GM10847 (cell line): ENCODE measurements around the gene C3orf85.

Experiments used
- POLR2A ChIP-seq: IDR thresholded peaks from 2 replicates; pipeline ENCODE4 v1.6.1; 2011; ENCODE audit not compliant: insufficient read length; ENCODE audit errors: extremely low read depth

C3orf85 gene

GRCh38 chr3:109136523-109136922 is at the start of gene C3orf85:
TSS of gene C3orf85 (plus strand) at chr3:109136719. CDS start at chr3:109136848, 129 bp downstream.
- no peak for TF ChIP-seq POLR2A

GRCh38 chr3:109089265-109089664 is 47.3 kb upstream of the C3orf85 start:
- TF ChIP-seq POLR2A = no peak

DNA sequence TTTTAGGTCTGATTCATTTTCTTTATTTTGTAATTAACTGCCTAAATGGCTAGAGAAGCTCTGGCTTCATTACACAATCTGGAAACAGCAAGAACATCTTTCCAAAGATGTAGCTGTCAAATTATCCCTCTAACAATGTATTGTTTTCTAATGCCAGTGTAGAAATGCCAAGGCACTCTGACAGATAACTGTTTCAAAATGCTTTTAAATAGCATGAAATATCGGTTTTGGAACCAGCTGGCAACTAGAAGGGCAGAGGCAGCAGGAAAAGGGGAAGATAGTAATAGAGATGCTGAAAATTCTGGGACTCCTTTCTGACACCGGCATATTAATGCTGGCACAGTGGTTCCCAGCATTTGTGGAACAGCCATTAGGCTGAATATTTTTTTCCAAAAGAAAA is 44.7 kb upstream of the C3orf85 start:
- no peak for TF ChIP-seq POLR2A

DNA sequence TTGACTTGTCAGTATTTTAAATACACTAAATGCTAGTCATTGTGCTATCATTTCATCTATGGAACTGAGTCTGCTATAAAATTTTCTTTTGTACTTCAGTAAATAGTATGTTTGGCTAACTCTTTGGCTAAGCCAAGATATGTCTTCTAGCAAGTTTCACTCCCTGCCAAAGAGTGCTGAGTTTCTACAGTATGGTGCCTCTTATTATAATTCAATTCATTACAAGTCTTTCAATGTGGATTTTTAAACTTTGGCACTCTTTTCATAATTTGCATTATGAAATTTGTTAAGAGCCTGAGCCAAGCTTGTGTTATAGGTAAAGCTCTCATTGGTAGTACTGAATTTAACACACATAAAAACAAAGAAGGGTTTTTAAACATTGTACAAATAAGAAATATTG is 43.0 kb upstream of the C3orf85 start:
- no peak for TF ChIP-seq POLR2A

- TF ChIP-seq POLR2A = no peak
These were observed 41.4 kb upstream of the C3orf85 start for GRCh38 chr3:109095166-109095565.

GRCh38 chr3:109098079-109098644 is 38.4 kb upstream of the C3orf85 start:
- no peak for TF ChIP-seq POLR2A

DNA sequence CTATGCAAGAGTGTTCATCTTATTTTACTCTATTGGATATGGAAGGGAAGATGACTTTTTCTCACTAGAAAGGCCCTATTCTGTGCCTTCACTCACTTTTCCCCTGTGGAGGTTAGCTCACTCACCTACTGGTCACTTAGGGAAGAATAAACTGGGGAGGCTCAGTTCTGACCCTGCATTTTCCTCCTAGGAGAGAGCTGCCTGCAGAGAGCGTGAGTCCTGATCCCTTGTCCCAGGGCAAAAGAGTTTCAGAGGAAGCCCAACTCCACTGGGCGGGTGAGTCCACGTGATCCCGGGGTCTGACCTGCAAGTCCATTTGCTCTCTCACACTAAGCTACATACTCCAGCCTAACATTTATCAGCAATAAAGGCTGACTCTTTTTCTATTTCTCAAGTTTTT is 26.9 kb upstream of the C3orf85 start:
- no peak for TF ChIP-seq POLR2A

- TF ChIP-seq POLR2A = no peak
These were observed 23.4 kb upstream of the C3orf85 start for GRCh38 chr3:109112946-109113760.

- TF ChIP-seq POLR2A = no peak
These were observed 21.8 kb upstream of the C3orf85 start for GRCh38 chr3:109114746-109115145.

DNA sequence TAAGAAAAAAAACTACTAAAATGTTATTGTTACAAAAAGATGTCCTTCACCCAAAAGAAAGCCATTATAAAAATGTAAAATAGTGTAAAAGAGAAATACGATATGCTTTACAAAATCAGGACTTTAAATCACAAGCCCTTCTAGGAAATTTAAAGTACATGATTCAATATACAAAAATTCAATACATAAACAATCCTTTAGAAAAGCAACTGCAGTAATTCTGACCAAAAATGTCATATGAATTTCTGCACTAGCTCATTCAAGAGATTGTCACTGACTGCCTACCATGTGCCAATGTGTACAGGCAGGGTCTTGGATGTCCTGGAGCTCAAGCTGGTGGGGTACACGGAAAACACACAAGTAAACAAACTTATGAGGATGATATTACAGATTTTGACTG is 21.1 kb upstream of the C3orf85 start:
- TF ChIP-seq POLR2A = no peak

- TF ChIP-seq POLR2A = no peak
These were observed 20.5 kb upstream of the C3orf85 start for GRCh38 chr3:109116031-109116430.

DNA sequence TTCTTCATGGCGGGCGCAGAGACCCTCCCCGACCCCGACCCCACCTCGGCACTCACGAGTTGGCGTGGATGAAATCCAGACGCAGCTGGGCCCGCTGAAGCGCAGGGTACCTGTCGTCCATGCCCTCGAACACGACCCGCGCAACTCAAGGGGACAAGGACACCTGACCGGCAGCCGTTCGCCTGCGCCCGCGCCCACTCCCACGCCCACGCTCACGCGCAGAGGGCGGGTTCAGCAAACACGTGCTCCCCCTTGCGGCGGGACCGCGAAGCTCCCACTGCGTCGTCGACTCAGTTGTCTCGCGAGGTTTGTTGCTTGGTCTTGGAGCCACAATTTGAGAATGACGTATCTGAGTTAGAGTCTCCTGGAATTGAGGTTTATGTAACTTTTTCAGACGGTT is 18.6 kb upstream of the C3orf85 start, which contains the start of gene MORC1:
TSS of gene MORC1 (minus strand) at position 196 of the 400 bp plus-strand sequence. CDS start at position 121, 75 bp downstream.
- no peak for TF ChIP-seq POLR2A

- no peak for TF ChIP-seq POLR2A
These were observed 17.9 kb upstream of the C3orf85 start for GRCh38 chr3:109118584-109118983.

GRCh38 chr3:109122690-109123089 is 13.8 kb upstream of the C3orf85 start:
- no peak for TF ChIP-seq POLR2A

- TF ChIP-seq POLR2A = no peak
These were observed 10.6 kb upstream of the C3orf85 start for GRCh38 chr3:109125902-109126301.

DNA sequence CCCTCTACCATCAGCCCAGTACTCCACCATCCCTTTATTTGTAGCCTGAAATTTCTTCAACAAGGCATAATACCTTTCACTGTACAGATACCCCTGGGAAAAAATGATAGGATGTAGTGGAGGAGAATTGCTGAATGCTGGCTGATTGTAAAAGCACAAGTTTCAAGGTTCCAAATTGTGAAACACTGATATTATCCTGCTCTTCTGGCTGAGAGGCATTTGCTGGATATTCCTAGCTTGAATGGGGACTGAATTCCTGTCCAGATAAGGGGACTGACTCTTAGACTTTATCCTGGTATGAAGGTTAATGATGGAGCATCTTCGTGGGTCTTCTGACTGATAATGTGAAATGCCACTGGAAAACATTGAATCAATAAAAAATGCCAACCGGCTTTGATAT is 9.0 kb upstream of the C3orf85 start:
- no peak for TF ChIP-seq POLR2A
